D721Med (cell line): ENCODE results near the gene CPLX3.
A peak's percentile ranks its signal among the peaks of the same experiment; 100 is the strongest.

ENCODE experiments used
- DNase-seq: peaks from one replicate; pipeline ENCODE4 v3.0.0; 2011; ENCODE audit warnings: low spot score; ENCODE audit not compliant: insufficient read length
- FAIRE-seq: peaks from 2 replicates; lab custom pipeline; 2011; peaks lifted over from hg19 to GRCh38; lab: Jason Lieb, UNC
- CTCF ChIP-seq: IDR thresholded peaks from 2 replicates; pipeline ENCODE4 v1.5.1; 2012; ENCODE audit warnings: mild to moderate bottlenecking, control low read depth; ENCODE audit not compliant: insufficient read depth; ENCODE audit errors: missing control alignments

Gene CPLX3

GRCh38 chr15:74786551-74787165 is 39.8 kb upstream of the CPLX3 start:
- DNase-seq (no peak), FAIRE-seq (no peak)
- no peak for TF ChIP-seq CTCF

- DNase-seq (no peak), FAIRE-seq (no peak)
- TF ChIP-seq CTCF, result peak; percentile 0
Observed at GRCh38 chr15:74787251-74788041, 39.0 kb upstream of the CPLX3 start.

- TF ChIP-seq CTCF, result no peak
- no peak for FAIRE-seq
- no peak for DNase-seq
Observed at GRCh38 chr15:74788042-74788682, 38.3 kb upstream of the CPLX3 start.

- FAIRE-seq (no peak), DNase-seq (no peak)
- TF ChIP-seq CTCF, result no peak
Observed at GRCh38 chr15:74788683-74789151, 37.7 kb upstream of the CPLX3 start.

GRCh38 chr15:74789171-74789631 is 37.2 kb upstream of the CPLX3 start:
- FAIRE-seq (no peak), DNase-seq (no peak)
- TF ChIP-seq CTCF, result no peak

GRCh38 chr15:74789741-74790079 is 36.7 kb upstream of the CPLX3 start:
- TF ChIP-seq CTCF, result no peak
- no peak for DNase-seq
- FAIRE-seq, result no peak
